WTC11 (cell line): ENCODE data around the gene ZNF557.

Experiments used
- ATF2 ChIP-seq: sonication (generic); formaldehyde crosslinking; IDR thresholded peaks from 2 replicates; pipeline ENCODE4 v1.8.1; 2022; ENCODE audit warnings: low read depth, missing genetic modification reagents, borderline replicate concordance
- ATF6 ChIP-seq: sonication (generic); formaldehyde crosslinking; IDR thresholded peaks from 2 replicates; pipeline ENCODE4 v1.8.1; 2023; ENCODE audit warnings: mild to moderate bottlenecking, missing genetic modification reagents
- CTCF ChIP-seq: fragments of 200-600 bp; IDR thresholded peaks from 2 replicates; pipeline ENCODE4 v1.8.0; 2022; ENCODE audit warnings: antibody characterized with exemption
- FOXP1 ChIP-seq: sonication (generic); formaldehyde crosslinking; IDR thresholded peaks from 2 replicates; pipeline ENCODE4 v1.8.0; 2022; ENCODE audit warnings: missing genetic modification reagents, mild to moderate bottlenecking, moderate library complexity, borderline replicate concordance
- NFYB ChIP-seq: sonication (generic); formaldehyde crosslinking; conservative IDR thresholded peaks from 2 replicates; pipeline ENCODE4 v1.8.0; 2022; ENCODE audit warnings: low read depth, missing genetic modification reagents
- ZNF263 ChIP-seq: sonication (generic); formaldehyde crosslinking; IDR thresholded peaks from 2 replicates; pipeline ENCODE4 v1.8.1; 2022; ENCODE audit warnings: low read depth, mild to moderate bottlenecking, moderate library complexity, missing genetic modification reagents
- ZNF425 ChIP-seq: fragments of 250-450 bp; sonication (Bioruptor Pico); conservative IDR thresholded peaks from 2 replicates; pipeline ENCODE4 v1.9.0; 2021; ENCODE audit warnings: mild to moderate bottlenecking
- ZSCAN18 ChIP-seq: fragments of 250-450 bp; sonication (Bioruptor Pico); IDR thresholded peaks from 2 replicates; pipeline ENCODE4 v2.1.2; 2022; ENCODE audit warnings: mild to moderate bottlenecking, moderate library complexity

- TF ChIP-seq ZNF425 (CRISPR knock-in tag) = no peak
- no peak for TF ChIP-seq ZNF263 (CRISPR knock-in tag)
- no peak for TF ChIP-seq ATF6 (CRISPR knock-in tag)
- TF ChIP-seq CTCF = no peak
- TF ChIP-seq ATF2 = no peak
- TF ChIP-seq NFYB (CRISPR knock-in tag) = no peak
- no peak for TF ChIP-seq ZSCAN18 (CRISPR knock-in tag)
- no peak for TF ChIP-seq FOXP1 (CRISPR knock-in tag)
Measured at GRCh38 chr19:7113233-7113632, 43.7 kb downstream of the ZNF557 start.
